Progenitor cell of endocrine pancreas (in vitro differentiated cells): ENCODE data around the gene ERN1. TPM values are rescaled to one million over a fixed set of nuclear protein-coding genes. Genes with fewer than 3 reads are reported as not detected.

Experiments used
- DNase-seq: peaks from one replicate; pipeline ENCODE4 v3.0.0; 2021; ENCODE audit warnings: low spot score; ENCODE audit not compliant: unreplicated experiment
- H3K27ac Mint-ChIP-seq: 2 replicates; pipeline ENCODE4 v1.8.0; 2021; ENCODE audit warnings: mild to moderate bottlenecking, moderate library complexity, mixed read lengths
- H3K27me3 Mint-ChIP-seq: 2 replicates; pipeline ENCODE4 v1.8.0; 2021; ENCODE audit warnings: mixed read lengths
- H3K36me3 Mint-ChIP-seq: 2 replicates; pipeline ENCODE4 v1.8.0; 2022; ENCODE audit warnings: mixed read lengths; ENCODE audit not compliant: insufficient read depth
- H3K4me1 Mint-ChIP-seq: 2 replicates; pipeline ENCODE4 v1.8.0; 2021; ENCODE audit warnings: low read depth, mixed read lengths
- H3K4me3 Mint-ChIP-seq: 2 replicates; pipeline ENCODE4 v1.8.0; 2021; ENCODE audit warnings: low read depth, mild to moderate bottlenecking, moderate library complexity, mixed read lengths
- H3K9me3 Mint-ChIP-seq: 2 replicates; pipeline ENCODE4 v1.8.0; 2021; ENCODE audit warnings: low read depth, mixed read lengths
- total RNA-seq: library from RNA; stranded (reverse); gene quantifications from 2 replicates; pipeline ENCODE4 v1.2.1, GENCODE V29; 2021
- TF ChIP-seq, protein P1 (sequence below): fragments of 200-600 bp; sonication (generic); IDR thresholded peaks from one replicate; pipeline ENCODE4 v1.5.0; 2021; ENCODE audit warnings: antibody characterized with exemption, mild to moderate bottlenecking; ENCODE audit not compliant: unreplicated experiment

ERN1 gene
- total RNA-seq, 1 donor from 2014 or later: 43.1 TPM

DNA sequence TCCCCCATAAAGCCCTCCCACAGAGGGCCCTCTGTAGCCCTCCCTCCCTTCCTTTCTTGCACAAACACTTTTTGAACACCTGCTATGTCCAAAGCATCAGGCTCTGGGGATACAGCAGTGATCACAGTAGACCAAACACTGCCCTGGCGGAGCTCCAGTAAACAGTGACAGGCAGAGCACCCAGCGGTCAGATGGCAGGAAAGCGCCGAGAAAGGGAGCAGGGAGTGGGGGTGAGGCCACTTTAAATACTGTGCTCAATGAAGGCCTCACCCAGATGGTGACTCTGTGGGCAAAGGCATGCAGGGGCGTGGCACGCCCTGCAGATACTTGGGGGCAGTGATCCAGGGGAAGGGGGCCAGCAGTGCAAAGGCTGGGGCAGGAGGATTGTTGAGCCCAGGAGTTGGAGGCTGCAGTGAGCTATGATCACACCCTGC is 124.2 kb downstream of the ERN1 start:
- no peak overlapping the region for H3K4me3 Mint-ChIP-seq
- H3K4me1 Mint-ChIP-seq: peaks cover 8% of the 10 kb centered on the region
- peaks cover 5% of the 10 kb centered on the region for H3K9me3 Mint-ChIP-seq
- H3K36me3 Mint-ChIP-seq: no peaks in the 10 kb centered on the region
- TF ChIP-seq, protein P1, sequence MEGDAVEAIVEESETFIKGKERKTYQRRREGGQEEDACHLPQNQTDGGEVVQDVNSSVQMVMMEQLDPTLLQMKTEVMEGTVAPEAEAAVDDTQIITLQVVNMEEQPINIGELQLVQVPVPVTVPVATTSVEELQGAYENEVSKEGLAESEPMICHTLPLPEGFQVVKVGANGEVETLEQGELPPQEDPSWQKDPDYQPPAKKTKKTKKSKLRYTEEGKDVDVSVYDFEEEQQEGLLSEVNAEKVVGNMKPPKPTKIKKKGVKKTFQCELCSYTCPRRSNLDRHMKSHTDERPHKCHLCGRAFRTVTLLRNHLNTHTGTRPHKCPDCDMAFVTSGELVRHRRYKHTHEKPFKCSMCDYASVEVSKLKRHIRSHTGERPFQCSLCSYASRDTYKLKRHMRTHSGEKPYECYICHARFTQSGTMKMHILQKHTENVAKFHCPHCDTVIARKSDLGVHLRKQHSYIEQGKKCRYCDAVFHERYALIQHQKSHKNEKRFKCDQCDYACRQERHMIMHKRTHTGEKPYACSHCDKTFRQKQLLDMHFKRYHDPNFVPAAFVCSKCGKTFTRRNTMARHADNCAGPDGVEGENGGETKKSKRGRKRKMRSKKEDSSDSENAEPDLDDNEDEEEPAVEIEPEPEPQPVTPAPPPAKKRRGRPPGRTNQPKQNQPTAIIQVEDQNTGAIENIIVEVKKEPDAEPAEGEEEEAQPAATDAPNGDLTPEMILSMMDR: no peak
- no peak overlapping the region for H3K27ac Mint-ChIP-seq
- no peak for DNase-seq
- H3K27me3 Mint-ChIP-seq: peaks cover 17% of the 10 kb centered on the region

DNA sequence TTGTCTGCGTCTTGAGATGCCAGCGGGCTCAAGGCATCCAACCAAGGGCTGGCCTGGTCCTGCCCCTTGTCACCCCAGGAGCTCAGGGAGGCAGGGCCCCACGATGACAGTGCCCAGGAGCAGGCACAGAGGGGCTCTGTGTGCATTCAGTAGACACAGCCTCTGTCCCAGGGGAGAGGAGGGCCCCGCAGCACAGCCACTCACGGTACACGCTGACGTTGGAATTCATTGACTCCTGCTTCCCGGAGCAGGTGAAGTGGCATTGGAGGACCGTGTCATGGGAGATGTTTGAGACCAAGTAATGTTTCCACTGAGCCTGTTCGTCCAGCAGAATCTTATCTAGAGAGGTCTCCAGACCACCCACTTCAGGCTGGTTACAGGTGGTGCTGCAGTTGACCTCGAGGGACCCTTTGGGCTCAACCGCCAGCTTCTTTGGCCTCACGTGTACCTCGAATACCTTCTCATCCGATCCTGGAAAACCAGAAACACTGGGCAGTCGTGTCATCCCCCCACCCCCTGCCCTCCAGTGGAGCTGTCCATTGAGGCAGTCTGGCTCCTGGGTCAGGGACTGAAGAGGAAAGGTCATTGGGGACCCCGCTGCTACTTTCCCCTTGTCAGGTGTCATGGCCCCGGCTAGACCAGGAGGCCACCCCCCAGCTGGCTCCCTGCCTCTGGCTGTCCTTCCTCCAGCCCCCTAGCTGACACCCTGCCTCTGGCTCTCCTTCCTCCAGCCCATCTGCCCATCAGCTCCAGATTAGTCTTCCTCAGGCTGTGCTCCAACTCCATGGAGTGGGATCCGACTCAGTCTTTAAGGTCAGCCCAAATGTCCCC is 124.8 kb downstream of the ERN1 start:
- no peaks in the 10 kb centered on the region for H3K36me3 Mint-ChIP-seq

DNA sequence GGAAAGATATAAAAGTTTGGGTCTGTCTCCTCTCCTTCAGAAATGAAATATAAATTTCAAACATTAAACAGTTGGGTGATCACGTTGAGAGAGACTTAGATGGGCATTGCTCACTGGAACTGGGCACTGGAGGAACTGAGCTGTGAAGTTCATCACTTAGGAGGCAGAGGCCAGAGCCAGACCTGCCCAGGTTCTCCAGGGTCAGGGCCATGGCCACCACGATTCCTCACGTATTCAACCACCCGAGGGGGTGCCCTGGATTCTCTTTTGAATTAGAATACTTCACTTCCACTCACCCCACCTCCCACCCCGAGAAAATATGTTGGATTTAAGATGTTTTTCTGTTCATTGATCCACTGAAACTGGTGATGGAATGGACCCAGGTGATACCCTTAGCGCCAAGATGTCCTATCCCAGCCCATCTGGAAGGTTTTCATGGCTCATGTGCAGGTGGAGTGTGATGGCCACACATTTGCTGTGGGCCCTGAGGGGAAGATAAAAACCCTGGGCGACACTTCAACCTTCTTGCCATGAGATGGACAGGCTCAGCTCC is 125.7 kb downstream of the ERN1 start:
- H3K4me3 Mint-ChIP-seq: no peak overlapping the region
- peaks cover 8% of the 10 kb centered on the region for H3K4me1 Mint-ChIP-seq
- TF ChIP-seq, protein P1: no peak
- no peak for DNase-seq
- H3K27ac Mint-ChIP-seq: no peak overlapping the region
- H3K36me3 Mint-ChIP-seq: no peaks in the 10 kb centered on the region
- peaks cover 17% of the 10 kb centered on the region for H3K27me3 Mint-ChIP-seq
- H3K9me3 Mint-ChIP-seq: no peaks in the 10 kb centered on the region

More for the DNA sequence above, 124.8 kb downstream of the ERN1 start:
- H3K4me3 Mint-ChIP-seq: no peak overlapping the region
- no peak overlapping the region for H3K27ac Mint-ChIP-seq
- peaks cover 4% of the 10 kb centered on the region for H3K9me3 Mint-ChIP-seq
- TF ChIP-seq, protein P1: no peak
- H3K27me3 Mint-ChIP-seq: peaks cover 16% of the 10 kb centered on the region
- no peak for DNase-seq
- H3K4me1 Mint-ChIP-seq: peaks cover 8% of the 10 kb centered on the region

DNA sequence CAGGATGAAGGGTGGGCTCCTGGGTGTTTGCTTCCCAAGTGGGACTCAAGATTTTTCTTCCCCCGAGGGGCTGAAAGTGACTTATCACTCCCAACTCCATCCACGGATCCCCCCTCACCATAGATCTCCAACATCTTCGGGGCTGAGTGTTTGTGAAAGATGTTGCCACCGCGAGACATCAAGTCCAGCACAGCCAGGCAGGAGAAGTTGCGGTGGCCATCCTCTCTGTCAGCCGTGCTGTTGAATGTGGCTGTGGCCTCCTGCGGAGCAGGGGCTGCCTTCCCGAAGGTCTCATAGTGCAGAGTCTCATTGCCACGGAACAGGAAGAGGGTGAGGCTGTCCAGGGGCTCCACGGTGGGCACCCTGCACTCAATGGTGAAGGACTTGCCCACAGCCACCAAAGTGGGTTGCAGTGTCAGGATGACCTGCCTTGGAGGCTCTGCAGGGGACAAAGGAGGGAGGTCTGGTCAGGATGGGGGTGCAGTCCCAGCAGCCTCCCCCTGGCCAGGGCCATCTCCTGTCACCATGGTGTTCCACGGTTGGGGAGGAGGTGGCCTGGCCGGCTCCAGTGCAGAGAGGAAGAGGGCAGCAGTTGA is 126.3 kb downstream of the ERN1 start:
- H3K27ac Mint-ChIP-seq: no peak overlapping the region
- no peak overlapping the region for H3K4me3 Mint-ChIP-seq
- H3K27me3 Mint-ChIP-seq: peaks cover 19% of the 10 kb centered on the region
- H3K4me1 Mint-ChIP-seq: peaks cover 8% of the 10 kb centered on the region
- H3K36me3 Mint-ChIP-seq: no peaks in the 10 kb centered on the region
- no peak for DNase-seq
- no peaks in the 10 kb centered on the region for H3K9me3 Mint-ChIP-seq
- TF ChIP-seq, protein P1: no peak

DNA sequence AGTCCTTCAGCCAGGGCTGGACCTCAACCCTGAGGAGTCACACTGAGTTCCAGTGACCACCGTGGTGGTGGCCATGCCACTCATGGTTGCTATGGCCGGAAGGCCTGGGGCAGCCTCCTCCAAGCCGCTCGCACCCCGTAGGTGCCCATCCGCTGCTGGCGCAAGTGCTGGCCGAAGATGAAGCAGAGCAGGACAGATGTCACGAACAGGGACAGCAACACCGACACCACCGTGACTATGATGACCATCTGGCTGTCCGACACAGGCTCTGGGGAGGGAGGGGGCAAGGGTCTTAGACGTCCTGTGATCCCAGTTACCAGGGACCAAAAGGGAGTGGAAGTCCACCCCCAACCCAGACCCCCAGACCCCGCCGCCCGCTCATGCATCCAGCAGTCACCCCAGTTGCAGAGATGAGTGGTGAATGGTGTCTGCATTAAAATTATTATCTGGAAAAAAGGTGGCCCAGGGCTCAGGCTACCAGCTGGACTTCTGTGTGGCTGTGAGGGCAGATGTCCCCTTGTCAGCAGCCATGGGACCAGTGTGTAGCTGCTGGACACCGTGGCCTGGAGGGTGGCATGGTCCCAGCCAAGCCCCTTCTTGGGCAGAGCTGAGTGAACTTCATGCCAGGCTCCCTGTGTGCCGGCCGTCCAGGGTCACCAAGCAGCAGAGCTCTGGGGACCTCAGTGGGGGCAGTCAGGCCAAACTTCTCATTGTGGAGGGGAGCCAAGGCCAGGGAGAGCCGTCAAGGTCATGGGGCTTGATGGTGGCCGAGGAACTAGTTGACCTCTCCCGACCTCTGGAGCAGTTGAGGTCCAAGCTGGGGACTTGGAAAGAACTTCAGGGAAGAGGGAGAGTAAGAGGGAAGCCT is 127.1 kb downstream of the ERN1 start:
- DNase-seq: no peak
- H3K4me1 Mint-ChIP-seq: peaks cover 10% of the 10 kb centered on the region
- no peak overlapping the region for H3K27ac Mint-ChIP-seq
- no peaks in the 10 kb centered on the region for H3K9me3 Mint-ChIP-seq
- H3K4me3 Mint-ChIP-seq: no peak overlapping the region
- H3K36me3 Mint-ChIP-seq: no peaks in the 10 kb centered on the region
- H3K27me3 Mint-ChIP-seq: peaks cover 20% of the 10 kb centered on the region
- TF ChIP-seq, protein P1: no peak
